ENCODE data around the gene CELSR1.

DNA sequence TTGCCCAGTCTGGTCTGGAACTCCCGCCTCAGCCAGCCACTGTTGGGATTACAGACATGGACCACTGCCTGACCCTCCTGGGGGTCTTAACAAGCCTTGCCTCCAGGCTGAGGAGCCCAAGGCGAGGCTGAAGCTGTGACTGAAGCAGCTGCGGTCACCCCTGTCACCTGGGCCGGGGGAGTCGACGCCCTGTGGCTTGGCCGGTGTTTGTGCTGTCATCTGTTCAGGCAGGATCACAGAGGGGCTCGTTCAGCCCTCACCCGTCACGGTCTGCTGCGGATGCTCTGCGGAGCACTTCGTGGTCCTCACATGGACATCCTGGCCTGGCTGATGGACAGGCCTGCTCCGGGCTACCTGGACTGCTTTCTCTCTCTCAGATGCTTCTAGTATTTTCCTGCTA is 178.1 kb downstream of the CELSR1 start:
- TF ChIP-seq, protein P1, sequence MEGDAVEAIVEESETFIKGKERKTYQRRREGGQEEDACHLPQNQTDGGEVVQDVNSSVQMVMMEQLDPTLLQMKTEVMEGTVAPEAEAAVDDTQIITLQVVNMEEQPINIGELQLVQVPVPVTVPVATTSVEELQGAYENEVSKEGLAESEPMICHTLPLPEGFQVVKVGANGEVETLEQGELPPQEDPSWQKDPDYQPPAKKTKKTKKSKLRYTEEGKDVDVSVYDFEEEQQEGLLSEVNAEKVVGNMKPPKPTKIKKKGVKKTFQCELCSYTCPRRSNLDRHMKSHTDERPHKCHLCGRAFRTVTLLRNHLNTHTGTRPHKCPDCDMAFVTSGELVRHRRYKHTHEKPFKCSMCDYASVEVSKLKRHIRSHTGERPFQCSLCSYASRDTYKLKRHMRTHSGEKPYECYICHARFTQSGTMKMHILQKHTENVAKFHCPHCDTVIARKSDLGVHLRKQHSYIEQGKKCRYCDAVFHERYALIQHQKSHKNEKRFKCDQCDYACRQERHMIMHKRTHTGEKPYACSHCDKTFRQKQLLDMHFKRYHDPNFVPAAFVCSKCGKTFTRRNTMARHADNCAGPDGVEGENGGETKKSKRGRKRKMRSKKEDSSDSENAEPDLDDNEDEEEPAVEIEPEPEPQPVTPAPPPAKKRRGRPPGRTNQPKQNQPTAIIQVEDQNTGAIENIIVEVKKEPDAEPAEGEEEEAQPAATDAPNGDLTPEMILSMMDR (conservative IDR thresholded peaks at IDR 0.05; ENCODE audit: low read length), result no peak
- no peak for TF ChIP-seq EZH2phosphoT487 (IDR thresholded peaks at IDR 0.05; ENCODE audit: borderline replicate concordance, low read depth, low read length)

Measured in OCI-LY7 (cell line).